ENCODE data around the gene LBHD1.
A peak's percentile ranks its signal among the peaks of the same experiment; 100 is the strongest.
"Not testable (repeated sequence)": the region's sequence is repeated elsewhere in the genome, so short reads cannot be mapped to it uniquely, and the experiment has no call there.

The LBHD1 gene

GRCh38 chr11:62693624-62694023, 21.6 kb upstream of the LBHD1 start:
- DNase-seq: not testable (repeated sequence)

DNA sequence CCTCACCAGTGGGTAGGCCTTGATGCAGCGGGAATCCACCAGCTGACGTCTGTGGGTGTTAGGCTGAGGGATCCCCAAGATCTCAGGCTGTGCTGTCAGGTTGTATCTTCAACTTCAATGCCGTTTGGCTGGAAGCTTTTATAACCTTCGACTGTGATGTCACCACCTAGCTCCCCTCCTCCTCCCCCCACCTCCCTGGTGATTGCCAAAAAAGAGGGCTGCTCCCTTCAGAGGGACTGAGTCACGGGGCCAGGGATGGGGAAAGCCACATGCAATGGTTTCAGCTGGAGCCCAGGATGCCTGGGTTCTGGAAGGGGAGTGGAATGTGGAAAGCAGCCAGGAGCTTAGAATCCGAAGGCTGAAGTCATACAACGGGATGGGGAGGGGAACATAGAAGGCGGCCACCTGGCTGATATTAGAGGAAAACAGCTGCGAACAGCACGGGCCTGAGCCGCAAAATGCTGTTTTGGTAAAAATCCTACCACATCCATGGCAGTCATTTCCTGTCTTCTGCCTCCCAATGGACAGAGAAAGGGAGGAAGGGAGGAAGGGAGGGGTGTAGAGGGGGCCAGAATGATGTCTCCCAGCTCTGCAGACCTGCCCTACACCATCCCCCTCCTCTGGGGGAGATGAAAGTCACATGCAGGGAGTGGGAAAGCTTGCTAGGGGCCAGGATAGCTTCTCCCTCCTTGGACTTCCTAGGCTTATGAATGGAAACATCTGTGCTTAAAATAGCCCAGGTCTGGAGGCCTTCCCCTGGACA, 17.5 kb upstream of the LBHD1 start, which contains the start of gene LRRN4CL:
TSS of gene LRRN4CL (minus strand) at position 110 of the 763 bp plus-strand sequence. CDS start 1,022 bp downstream, outside the sequence.
- DNase-seq: no peak

- DNase-seq: no peak
Observed at GRCh38 chr11:62688491-62688890, 16.4 kb upstream of the LBHD1 start.

- no peak for DNase-seq
Observed at GRCh38 chr11:62687508-62688396, 15.7 kb upstream of the LBHD1 start.

DNA sequence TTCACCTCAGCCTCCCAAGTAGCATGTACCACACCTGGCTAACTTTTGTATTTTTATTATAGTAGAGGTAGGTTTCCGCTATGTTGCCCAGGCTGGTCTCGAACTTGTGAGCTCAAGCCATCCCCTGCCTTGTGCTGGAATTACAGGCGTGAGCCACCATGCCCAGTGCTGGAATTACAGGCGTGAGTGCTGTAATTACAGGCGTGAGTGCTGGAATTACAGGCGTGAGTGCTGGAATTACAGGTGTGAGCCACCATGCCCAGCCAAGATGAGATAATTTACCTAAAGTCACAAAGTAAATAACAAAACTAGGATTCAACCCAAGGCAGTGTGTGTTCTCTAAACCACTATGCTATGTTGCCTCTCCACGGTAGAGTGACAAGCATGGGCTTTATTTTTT, 10.5 kb upstream of the LBHD1 start:
- DNase-seq: no peak

GRCh38 chr11:62680825-62681240, 8.8 kb upstream of the LBHD1 start:
- DNase-seq: peak; percentile 21 to 60

- peak; percentile 85 to 87 for DNase-seq
Observed at GRCh38 chr11:62678770-62679696, 7.0 kb upstream of the LBHD1 start, which contains the start of gene UBXN1. Gene UBXN1 (minus strand): TSS chr11:62679073. CDS start chr11:62678923, 150 bp downstream.

DNA sequence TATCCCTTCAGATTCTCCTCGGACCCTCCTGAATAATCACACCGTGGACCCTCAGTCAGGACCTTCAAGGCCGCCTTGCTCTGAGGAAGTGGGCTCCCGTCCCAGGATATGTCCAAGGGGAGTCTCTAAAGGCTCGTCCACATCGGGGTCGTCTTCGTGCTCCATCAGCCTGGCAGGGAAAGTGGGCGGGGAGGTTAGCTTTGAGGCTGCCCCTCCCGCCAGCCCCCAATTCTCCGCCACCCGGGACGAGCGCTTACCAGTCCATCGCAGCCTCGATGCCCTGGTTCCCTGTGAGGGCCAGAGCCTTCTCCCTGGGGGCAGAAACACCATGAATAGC, 6.3 kb upstream of the LBHD1 start:
- DNase-seq: no peak

- DNase-seq: no peak
Observed at GRCh38 chr11:62677714-62678113, 5.6 kb upstream of the LBHD1 start.

DNA sequence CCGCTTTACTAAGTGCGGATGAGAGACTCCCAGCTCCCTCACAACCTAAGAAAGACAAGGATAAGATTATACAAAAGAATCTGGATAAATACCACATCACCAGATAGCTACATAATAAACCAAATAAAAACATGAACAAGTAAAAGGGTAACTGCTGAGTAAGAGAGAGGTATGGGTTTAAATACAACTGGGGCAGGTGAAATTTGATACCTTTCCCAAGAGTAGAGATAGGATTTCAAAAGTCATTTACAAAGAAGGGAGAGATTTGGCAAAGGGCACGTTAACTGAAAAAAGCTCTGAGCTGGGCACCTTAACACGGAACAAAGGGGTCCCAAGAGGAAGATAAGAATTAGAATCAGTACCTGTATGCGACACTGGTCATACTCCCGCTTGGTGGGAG, 5.1 kb upstream of the LBHD1 start:
- DNase-seq: no peak

DNA sequence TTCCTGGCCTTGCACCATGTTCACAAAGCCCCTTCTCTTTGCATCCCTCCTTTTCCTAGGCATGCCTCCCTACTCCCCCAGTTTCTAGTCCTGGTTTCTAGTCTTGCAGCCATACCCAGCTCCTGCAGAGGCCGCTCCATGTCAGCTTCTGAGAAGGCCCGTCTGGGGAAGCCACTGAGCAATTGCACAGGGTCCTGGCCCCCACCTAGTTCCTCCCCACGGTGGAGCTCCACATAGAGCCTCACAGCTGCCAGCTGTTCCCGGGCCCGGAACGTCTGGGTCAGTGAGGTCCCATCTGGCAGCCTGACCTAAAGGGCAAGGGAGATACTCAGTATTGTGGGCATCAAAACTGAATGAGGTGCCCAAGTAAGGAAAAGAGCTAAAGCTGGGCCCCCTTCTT, 4.6 kb upstream of the LBHD1 start:
- no peak for DNase-seq

- not testable (repeated sequence) for DNase-seq
Observed at GRCh38 chr11:62675415-62675814, 3.3 kb upstream of the LBHD1 start.

- DNase-seq: no peak
Observed at GRCh38 chr11:62673196-62673525, 1.1 kb upstream of the LBHD1 start.

GRCh38 chr11:62671236-62671607, 845 bp downstream of the LBHD1 start:
- DNase-seq: no peak

DNA sequence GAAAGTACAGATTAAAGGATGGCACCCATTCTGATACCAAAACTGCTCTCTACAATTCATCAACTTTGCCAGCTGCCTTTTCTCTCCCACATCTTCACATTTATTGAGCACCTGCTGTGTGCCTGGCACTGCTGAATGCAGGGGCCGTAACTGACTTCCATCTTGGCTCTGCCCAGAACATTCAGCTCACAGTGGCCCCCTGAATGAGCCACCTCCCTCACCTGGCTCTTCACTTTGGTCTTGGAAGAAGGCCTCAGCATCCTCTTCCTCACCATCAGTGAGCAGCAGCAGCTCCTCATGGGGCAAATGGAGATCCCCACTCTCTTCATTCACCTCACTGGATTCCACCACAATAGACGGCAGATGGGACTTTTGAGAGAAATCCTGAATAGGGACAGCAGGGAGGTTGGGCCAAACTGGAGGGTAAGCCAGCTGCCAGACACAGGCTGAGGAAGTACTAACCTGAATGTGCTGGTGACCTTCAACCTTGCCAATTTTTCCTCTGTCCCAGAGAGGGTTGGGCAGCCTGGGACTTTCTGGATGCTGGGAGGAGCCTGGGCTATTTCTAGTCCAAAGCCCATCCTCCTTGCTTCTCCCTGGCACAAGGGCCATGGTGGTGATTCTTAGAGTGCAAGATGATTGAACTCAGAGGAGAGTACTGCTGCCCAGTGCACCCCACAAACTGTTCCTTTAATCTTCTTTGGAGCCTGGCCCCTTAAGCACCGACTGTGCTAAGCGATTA, 2.5 kb downstream of the LBHD1 start:
- no peak for DNase-seq

DNA sequence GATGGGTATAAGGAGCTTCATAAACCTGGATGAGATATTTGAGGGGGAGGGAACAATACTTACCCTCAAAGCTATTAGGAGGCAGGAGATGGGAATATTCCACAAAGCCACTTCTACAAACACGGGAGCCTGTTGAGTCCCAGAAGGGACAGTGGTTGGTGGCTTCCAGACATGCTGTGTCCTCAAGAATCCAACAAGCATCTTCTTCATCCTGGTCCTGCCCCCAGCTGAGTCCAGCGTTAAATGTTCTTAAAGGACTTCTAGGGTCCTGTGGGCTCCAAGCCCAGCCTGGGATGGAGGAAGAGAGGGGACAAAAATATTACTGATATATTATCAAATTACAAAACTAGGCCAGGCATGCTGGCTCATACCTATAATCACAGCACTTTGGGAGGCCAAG, 4.6 kb downstream of the LBHD1 start:
- no peak for DNase-seq

DNA sequence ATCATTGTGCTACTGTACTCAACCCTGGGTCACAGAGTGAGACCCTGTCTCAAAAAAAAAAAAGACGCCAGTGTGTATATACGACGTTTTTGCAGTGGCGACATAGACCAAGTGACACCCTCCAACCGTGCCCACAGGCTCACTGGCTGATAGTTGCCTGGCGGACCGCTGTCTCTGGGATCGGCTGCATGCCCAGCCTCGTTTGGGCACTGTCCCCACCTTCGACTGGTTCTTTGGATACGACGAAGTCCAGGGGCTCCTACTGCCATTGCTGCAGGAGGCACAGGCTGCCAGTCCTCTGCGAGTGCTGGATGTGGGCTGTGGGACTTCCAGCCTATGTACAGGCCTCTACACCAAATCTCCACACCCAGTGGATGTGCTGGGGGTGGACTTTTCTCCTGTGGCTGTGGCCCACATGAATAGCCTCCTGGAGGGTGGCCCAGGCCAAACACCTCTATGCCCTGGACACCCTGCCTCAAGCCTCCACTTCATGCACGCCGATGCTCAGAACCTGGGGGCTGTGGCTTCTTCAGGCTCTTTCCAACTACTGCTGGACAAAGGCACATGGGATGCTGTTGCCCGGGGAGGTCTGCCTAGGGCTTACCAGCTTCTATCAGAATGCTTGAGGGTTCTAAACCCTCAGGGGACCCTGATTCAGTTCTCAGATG, 5.7 kb downstream of the LBHD1 start:
- no peak for DNase-seq

GRCh38 chr11:62665599-62666258, 6.3 kb downstream of the LBHD1 start:
- peak; percentile 65 to 69 for DNase-seq

DNA sequence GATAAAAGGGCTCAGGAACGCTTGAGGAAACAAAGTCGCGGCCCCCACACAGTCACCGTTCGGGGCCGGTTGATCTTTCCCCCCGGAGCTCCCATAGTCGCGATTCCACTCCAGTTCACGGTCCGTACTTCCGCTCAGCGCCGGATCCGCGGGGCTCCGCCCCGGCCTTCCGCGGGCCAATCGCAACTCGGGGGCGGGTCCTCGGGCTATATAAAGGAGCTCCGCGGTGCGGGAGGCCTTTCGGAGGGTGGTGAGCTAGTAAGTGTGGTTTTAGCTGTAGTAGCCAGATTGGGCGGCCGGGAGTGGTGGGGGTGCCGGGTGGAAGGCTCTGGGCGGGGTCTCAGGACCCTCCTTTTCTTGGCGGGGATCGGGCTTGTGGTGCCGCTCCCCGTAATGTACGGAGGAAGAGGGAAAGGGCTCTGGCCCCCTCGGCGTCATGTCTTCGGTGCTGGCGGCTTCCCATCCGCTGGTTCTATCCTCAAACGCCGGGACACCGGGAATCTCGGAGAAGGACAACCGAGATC, 6.9 kb downstream of the LBHD1 start, which contains the start of the genes C11orf98 and CSKMT:
TSS of gene C11orf98 (minus strand) at position 136 of the 524 bp plus-strand sequence. CDS start at position 95, 41 bp downstream.
TSS of gene CSKMT (plus strand) at position 238 of the 524 bp plus-strand sequence. CDS start 568 bp downstream, outside the sequence.
- DNase-seq: peak; percentile 93 to 97

GRCh38 chr11:62664405-62665074, 7.5 kb downstream of the LBHD1 start:
- peak; percentile 61 to 63 for DNase-seq

Measured in CD4-positive, alpha-beta T cell treated with Interleukin-1 beta for 1 hour (primary cell).